Fibroblast of lung (primary cell): ENCODE results near the gene LRRC15.

Experiments
- CTCF ChIP-seq, 2 donors: IDR thresholded peaks in 1 of 2; conservative IDR thresholded peaks in 1 of 2; 1 replicate in 1 of 2; 2 replicates in 1 of 2; pipeline ENCODE4 v1.5.1; 2011 to 2012; ENCODE audit warnings: low read length in 2 of 2, control low read depth in 1 of 2, inconsistent platforms in 1 of 2, low read depth in 1 of 2, mild to moderate bottlenecking in 1 of 2
- EZH2 ChIP-seq: IDR thresholded peaks from 2 replicates; pipeline ENCODE4 v1.5.1; 2012; ENCODE audit warnings: low read length, control low read depth, mild to moderate bottlenecking; ENCODE audit errors: missing control alignments

- TF ChIP-seq CTCF (conservative IDR thresholded peaks at IDR 0.05 in 1 of 2, IDR thresholded peaks at IDR 0.05 in 1 of 2; ENCODE audit: low read depth in 1 of 2, low read length in 2 of 2), result no peak
- no peak for TF ChIP-seq EZH2
These were observed 14.2 kb downstream of the LRRC15 start for GRCh38 chr3:194355379-194355778.
